GM12892 (cell line): Measurements from ENCODE around the gene NUAK2.

Source experiments
- POLR2A ChIP-seq: IDR thresholded peaks from 2 replicates; pipeline ENCODE4 v1.6.1; 2011; ENCODE audit warnings: low read depth, low read length, control low read depth
- TAF1 ChIP-seq: IDR thresholded peaks from 2 replicates; pipeline ENCODE4 v1.6.1; 2011; ENCODE audit warnings: low read depth, mild to moderate bottlenecking, control low read depth, low read length, borderline replicate concordance

- TF ChIP-seq POLR2A (no peak), TAF1 (no peak)
These were observed 62.8 kb downstream of the NUAK2 start for GRCh38 chr1:205258719-205259118.
